D341Med (cell line): Measurements from ENCODE around the gene ALG9.

ENCODE experiments used
- DNase-seq: peaks from one replicate; pipeline ENCODE4 v3.0.0; 2012; ENCODE audit warnings: low spot score

Gene ALG9

DNA sequence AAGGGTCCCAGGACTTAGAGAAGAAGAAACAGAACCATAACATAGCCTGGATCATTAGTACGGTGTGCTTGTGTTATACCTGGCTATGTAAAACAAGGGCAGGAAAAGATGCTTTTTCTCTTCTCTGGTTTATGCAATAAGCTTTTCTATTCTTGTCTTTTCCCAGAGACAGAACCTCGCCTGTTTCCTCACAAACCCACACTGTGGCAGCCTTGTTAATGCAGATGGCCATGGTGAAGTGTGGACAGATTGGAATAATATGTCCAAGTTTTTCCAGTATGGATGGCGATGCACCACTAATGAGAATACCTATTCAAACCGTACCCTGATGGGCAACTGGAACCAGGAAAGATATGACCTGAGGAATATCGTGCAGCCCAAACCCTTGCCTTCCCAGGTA lies 10.8 kb upstream of the ALG9 start:
- DNase-seq, result no peak

DNA sequence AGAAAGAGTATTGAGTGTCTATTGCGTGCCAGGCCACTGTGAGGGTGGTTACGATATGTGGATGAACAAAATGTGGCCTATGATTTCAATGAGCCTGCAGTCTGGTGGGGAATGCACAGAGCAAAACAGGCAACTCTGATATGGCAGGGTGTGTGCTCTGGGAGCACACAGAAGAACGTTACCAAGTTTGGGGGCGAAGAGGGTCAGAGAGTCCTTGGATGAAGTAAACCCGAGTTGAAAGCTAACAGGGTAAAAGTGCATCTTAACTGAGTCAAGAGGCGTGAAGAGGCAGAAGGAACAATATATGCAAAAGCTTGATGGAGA lies 8.2 kb upstream of the ALG9 start:
- DNase-seq, result no peak

DNA sequence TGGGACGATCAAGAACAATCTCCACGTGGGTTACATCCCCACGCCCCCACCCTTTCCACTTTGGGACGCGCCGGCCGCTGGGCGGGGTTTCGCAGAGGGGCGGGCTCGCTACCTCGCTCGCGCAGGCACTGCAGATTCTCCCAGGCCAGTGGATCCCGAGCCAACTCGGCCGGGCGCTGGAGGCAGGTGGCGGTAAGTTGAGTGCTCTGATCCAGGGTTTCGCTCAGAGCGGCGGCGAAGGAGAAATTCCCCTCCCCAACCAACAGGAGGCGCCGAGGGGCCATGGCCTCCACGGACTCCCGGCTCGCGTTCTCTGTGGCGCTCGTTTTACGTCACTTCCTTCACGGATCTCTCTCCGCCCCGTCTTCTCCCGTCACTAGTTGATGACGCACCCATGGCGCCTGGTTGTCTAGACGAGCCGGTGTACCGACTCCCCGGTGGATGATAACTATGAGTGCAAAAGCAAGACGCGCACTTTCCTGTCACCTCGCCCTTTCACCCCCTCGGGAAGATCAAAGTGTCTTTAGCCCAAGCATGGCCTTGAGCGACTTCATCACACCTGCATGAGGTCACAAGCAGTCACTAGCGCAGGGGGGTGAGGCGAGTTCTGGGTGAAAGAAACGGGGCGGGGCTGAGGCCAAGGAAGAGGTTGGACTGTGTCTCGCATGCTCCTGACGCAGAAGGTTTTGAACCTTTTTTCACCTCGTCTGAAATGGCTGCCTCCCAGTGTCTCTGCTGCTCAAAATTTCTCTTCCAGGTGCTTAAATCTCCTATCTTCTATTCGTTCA lies 7.7 kb upstream of the ALG9 start, which contains the start of the genes CFAP68 and FDXACB1:
TSS of gene CFAP68 (plus strand) at position 693 of the 788 bp plus-strand sequence. CDS start at position 713, 20 bp downstream.
TSS of gene FDXACB1 (minus strand) at position 317 of the 788 bp plus-strand sequence. CDS start at position 284, 33 bp downstream.
- DNase-seq, result peak; percentile 94

DNA sequence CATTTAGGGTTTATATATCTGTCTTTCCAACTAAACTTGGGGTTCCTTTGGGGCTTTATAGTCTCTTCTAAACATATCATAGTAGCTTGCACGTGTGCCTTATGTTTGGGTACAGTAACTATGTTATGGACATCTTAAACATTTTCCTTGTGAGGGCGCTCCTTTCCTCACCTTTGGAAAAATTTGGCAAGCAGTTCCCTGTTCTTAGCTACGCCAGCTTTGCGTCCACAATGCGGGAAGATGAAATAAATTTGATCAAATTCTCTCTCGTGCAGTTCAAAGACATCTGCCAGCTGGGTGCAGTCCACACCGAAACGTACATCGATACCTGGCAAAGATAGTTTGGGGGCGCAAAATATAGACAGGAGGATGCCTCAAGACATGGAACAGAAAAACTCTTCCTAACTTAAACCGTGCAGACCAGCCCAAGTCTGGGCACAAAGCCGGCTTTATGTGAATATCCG lies 7.0 kb upstream of the ALG9 start:
- no peak for DNase-seq

DNA sequence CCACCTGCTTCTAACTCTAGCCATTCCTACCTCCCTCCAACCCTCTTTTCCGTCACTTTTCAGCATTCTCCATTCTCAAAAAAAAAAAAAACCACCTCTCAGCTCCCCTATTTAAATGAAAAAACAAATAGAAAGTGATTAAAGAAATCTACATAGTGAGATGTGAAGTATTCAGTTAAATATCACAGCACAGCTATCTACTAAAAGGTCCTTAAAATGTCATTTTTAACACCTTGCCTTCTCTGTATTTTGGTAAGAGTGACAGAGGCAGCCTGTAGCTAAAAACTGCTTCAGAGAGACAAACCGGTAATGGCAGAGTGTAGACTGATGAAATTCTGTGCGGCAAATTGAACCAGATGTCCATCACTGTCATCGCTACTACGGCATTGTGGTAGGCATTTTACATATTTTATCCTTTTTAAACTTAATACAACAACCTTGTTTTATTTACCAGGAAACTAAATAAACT lies 346 bp upstream of the ALG9 start:
- DNase-seq, result no peak

DNA sequence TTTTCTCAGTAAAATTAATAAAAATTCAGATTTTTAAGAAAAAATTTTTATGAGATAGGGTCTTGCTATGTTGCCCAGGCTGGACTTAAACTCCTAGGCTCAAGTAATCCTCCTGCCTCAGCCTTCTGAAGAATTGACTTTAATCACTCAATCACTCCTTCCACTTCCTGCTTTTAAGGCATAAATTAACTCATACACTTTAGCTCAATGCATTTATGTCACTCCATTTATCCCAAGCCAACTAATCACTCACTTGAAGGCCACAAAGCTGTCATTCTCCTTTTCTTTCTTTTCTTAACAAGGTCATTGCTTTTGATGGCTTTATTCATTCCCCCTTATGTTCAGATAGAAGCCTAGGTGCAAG lies 877 bp downstream of the ALG9 start:
- no peak for DNase-seq

DNA sequence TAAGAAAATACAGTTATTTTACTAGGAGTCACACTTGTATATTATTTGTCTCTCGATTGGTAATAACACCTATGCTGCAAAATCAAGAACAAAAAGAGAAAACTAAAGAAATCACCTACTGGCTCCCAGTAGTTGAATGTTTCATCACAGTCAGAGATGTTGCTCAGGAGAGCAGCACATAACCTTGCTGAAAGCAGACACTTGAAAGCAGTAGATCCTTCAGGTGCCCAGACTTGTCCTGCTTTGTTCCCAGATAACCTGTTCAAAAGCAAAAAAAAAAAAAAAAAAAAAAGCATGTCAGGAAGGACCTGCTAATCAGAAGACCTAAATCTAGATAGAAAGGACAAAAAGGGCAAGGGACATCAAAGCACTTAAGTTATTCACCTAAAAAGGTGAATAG lies 1.3 kb downstream of the ALG9 start:
- DNase-seq, result no peak

DNA sequence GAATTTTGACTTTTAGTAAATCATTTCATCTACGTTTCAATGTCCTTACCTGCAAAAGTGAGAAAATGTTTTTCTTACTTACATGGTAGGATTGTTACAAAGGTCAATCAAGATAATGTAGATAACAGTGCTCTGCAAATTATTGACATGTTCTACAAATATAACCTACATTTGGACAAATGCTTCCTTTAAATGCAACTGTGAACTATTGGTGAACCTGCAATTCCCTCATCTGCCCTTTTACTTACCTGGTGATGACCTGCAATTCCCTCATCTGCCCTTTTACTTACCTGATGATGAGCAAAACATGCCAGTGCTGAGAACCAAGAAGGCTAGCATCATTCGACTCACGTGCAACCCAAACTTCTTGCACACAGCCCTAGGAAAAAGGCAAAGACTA lies 11.1 kb downstream of the ALG9 start:
- no peak for DNase-seq

- no peak for DNase-seq
These were observed 15.9 kb downstream of the ALG9 start for GRCh38 chr11:111855506-111855905.

GRCh38 chr11:111852103-111852502 lies 19.3 kb downstream of the ALG9 start:
- no peak for DNase-seq

GRCh38 chr11:111851636-111852035 lies 19.7 kb downstream of the ALG9 start:
- no peak for DNase-seq

GRCh38 chr11:111851067-111851466 lies 20.3 kb downstream of the ALG9 start:
- DNase-seq, result no peak

DNA sequence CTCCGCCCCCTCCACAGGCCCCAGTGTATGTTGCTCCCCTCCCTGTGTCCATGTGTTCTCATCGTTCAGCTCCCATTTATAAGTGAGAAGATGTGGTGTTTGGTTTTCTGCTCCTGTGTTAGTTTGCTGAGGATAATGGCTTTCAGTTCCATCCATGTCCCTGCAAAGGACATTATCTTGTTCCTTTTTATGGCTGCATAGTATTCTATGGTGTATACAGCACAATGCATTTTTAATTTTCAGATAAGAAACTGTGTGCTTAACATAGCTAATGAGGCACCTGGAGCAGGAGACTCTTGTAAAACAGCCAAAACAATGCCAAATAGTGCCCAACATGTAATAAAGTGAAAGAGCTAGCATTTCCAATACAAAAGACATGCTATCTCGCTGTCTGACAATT lies 21.8 kb downstream of the ALG9 start:
- no peak for DNase-seq

DNA sequence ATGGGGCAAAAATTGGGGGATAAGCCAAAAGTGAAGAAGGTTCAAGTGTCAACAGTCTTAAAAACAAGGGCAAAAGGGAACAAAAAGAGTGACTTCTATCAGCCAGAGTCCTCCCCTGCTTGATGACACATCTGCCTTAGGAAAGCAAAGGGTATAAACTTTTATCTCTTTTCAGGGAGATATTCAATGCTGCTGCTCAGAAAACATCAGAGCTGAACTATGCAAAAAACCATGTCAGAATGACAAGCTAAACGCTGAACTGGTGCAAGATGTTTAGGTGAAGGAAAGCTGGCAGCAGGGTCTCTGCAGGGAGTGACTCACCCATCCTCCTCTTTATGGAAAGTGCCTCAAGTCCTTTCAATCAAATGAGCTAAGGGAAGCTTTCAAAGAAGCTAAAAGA lies 24.7 kb downstream of the ALG9 start:
- DNase-seq, result no peak

DNA sequence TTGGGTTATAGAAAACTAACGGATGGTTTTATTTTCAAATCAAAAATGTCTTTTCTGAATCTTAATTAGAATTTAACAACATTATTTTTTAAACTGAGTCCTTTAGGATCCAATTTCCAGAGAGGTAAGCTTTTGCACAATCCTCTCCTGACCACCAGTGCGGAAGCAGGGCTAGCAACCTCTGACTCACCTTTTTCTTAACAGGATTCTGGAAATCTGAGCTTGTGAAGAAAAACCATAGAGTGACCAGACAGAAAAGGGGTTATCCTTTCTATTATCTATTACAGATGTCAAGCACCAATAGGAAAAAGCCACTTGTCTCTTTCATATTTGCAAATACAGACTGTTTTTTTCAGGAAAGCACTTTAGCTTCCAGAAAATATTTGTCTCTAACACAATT lies 25.3 kb downstream of the ALG9 start:
- DNase-seq, result no peak

- no peak for DNase-seq
These were observed 25.9 kb downstream of the ALG9 start for GRCh38 chr11:111845276-111846028.

GRCh38 chr11:111843661-111844060 lies 27.7 kb downstream of the ALG9 start:
- DNase-seq, result no peak

DNA sequence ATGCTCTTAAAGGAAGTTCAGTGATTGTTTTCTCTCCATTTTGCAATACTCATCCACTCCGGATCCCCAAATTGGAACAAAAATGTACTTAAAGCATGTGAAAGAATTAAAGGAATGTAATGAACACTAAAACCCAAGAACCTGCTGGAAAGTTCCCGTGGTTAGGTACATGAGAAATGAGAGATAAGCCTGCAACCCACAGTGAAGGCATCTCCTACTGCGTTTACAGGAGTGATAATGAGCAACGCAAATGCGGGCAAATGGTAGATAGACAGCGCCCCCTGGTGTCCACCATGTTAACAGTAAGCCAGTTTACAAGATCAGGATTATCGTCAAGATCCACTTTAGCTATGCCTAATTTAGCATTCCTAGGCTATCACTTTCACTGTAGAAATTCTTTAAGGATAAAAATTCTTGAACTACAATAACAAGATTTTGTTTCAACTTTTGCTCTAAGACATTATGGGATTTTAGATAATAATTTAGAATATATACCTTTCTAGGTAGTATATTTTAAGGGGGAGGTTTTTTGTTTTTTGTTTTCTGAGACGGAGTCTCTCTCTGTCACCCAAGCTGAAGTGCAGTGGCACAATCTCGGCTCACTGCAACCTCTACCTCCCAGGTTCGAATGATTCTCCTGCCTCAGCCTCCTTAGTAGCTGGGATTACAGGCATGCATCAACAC lies 29.9 kb downstream of the ALG9 start:
- peak; percentile 75 for DNase-seq

GRCh38 chr11:111840143-111840542 lies 31.2 kb downstream of the ALG9 start:
- DNase-seq, result no peak

GRCh38 chr11:111838054-111838453 lies 33.3 kb downstream of the ALG9 start:
- DNase-seq, result no peak

GRCh38 chr11:111837366-111837891 lies 34.0 kb downstream of the ALG9 start:
- no peak for DNase-seq

- no peak for DNase-seq
These were observed 34.7 kb downstream of the ALG9 start for GRCh38 chr11:111836721-111837120.
